ENCODE measurements around the gene NT5C2.

NT5C2 gene

DNA sequence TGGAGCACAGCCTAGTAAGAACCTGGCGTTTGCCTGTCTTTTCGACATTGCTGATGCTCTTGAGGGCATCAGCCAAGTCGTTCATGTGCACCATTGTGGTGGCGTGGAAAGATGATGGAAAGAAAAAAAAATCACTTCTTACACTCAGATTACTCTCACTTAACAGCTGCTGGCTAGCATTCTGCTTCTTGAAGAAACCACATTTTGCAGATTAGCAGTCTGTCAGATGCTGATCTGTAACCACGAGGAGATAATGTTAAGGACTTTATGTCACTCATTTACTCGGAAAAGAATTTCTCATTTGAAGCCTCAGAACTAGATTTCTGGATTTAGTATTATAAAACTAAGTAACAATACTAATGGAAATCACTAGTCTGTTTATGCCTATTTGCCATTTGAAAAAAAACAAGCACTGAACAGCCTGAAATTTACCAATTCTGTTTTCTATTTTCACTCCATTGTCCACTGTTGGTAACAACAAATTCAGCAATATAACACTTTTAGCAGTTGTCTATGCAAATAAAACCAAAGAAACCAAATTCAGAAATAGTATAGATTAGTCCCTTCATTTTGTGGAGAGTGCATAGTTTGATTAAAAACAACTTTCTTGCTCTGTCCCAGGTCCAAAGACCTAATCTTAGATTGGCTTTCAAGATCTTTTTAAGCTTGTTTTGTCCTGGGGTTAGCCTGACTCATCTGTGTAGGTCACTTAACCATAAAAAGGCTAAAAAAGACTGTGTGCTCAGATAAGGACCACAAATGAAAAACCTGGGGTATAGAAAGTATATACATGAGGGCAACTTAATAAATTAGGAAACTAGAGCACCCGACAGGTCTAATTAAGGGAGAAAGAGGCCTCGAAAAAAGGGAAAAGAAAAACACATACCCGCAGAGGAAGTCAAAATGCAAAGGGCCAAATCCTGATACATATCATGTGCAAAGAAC, 67.5 kb downstream of the NT5C2 start:
- in situ Hi-C loops (cut with MboI; ENCODE audit: low sequenced_read_pairs), result no loop called here

- in situ Hi-C loops (cut with MboI; ENCODE audit: low sequenced_read_pairs), result no loop called here
Measured at GRCh38 chr10:103124420-103125096, 68.5 kb downstream of the NT5C2 start.

DNA sequence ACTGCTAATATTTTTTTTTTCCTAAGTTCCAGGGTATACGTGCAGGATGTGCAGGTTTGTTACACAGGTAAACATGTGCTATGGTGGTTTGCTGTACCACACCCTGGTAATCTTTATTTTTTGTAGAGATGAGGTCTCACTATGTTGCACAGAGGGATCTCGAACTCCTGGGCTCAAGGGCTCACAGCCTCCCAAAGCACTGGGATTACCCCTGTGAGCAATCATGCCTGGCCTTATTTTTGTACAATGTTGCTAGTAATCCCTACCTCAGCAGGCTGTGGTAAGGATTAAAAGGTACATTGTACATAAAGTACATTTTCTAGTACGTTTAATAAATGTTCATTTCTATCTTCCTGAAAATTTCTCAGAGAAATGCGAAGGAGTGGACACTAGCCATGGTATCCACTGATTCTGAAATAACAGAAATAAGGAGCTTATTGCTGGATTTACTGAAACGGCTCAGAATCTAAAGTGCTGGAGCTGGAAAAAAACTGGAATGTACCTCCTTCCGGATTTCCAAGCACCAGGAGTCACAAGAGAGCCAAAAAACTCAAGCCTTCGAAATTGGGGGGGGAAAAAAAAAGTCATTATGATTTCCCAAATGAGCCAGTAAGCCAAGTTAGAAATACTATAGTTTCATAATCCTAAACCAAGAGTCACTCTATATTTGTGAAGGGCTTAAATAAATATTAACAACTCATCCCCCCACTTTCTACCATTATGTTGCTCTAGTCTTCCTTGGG, 69.6 kb downstream of the NT5C2 start:
- in situ Hi-C loops (cut with MboI; ENCODE audit: low sequenced_read_pairs), result no loop called here

- in situ Hi-C loops (cut with MboI; ENCODE audit: low sequenced_read_pairs), result no loop called here
Measured at GRCh38 chr10:103120977-103121735, 71.9 kb downstream of the NT5C2 start.

DNA sequence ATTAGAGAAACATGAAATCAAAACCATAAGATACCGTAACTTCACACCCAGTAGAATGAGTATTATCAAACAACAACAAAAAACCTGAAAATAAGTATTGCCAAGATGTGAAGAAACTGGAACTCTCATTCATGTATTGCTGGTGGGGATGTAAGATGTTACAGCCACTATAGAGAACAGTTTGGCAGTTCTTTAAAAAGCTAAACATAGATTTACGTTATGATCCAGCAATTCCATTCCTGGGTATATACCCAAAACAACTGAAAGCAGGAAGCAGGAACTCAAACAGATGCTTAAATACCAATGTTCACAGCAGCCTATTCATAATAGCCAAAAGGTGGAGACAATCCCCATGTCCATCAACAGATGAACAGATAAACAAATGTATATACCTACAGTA, 72.5 kb downstream of the NT5C2 start:
- in situ Hi-C loops (cut with MboI; ENCODE audit: low sequenced_read_pairs), result no loop called here

DNA sequence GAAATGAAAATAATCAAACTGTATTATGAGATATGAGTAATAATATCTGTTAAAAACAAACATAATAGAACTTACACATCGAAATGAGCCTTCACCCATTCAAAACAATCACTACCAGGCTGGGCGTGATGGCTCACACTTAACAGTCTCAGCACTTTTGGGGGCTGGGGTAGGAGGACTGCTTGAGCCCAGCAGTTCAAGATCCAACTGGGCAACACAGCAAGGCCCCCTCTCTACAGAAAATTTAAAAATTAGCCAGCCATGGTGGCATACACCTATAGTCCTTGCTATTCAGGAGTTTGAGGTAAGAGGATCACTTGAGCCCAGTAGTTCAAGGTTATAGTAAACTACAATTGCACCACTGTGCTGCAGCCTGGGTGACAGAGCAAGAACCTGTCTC, 75.8 kb downstream of the NT5C2 start:
- in situ Hi-C loops (cut with MboI; ENCODE audit: low sequenced_read_pairs), result no loop called here

DNA sequence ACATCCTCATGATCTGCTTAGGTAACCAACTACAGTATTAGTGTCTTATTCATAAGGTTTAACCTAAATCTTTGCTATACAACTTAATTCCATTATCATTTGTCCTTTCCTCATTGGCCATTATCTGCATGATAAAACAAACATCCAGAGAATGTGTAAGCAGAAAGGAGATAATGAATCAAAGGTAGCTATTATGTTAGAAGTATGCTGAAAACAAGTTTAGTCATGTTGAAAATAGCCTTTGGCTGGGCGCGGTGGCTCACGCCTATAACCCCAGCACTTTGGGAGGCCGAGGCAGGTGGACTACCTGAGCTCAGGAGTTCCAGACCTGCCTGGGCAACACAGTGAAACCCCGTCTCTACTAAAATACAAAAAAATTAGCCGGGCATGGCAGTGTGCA, 78.2 kb downstream of the NT5C2 start:
- in situ Hi-C loops (cut with MboI; ENCODE audit: low sequenced_read_pairs), result no loop called here

- in situ Hi-C loops (cut with MboI; ENCODE audit: low sequenced_read_pairs), result no loop called here
Measured at GRCh38 chr10:103111918-103112877, 80.9 kb downstream of the NT5C2 start.

GRCh38 chr10:103111031-103111917, 81.8 kb downstream of the NT5C2 start:
- in situ Hi-C loops (cut with MboI; ENCODE audit: low sequenced_read_pairs), result no loop called here

GRCh38 chr10:103110407-103110806, 82.7 kb downstream of the NT5C2 start:
- in situ Hi-C loops (cut with MboI; ENCODE audit: low sequenced_read_pairs), result no loop called here

GRCh38 chr10:103109821-103110220, 83.3 kb downstream of the NT5C2 start:
- in situ Hi-C loops (cut with MboI; ENCODE audit: low sequenced_read_pairs), result no loop called here

- in situ Hi-C loops (cut with MboI; ENCODE audit: low sequenced_read_pairs), result no loop called here
Measured at GRCh38 chr10:103106539-103106938, 86.5 kb downstream of the NT5C2 start.

DNA sequence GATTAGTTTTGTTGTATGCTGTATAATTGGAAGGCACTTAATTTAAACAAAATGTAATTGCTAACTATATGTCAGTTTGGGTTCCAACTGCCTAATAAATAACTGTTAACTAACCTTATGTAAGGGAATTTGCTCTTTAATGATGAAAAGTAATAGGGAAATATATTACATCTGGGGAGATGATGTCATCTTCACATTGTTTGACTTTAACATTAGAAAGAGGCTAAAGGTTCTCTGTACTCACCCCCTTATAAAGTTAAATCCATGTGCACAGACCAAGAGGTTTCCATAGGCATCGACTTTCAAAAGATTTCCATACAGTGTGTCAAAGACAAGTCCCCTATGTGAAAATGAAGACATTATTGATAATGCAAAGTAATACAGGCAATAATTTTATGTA, 87.6 kb downstream of the NT5C2 start:
- in situ Hi-C loops (cut with MboI; ENCODE audit: low sequenced_read_pairs), result no loop called here

GRCh38 chr10:103104721-103105120, 88.4 kb downstream of the NT5C2 start:
- in situ Hi-C loops (cut with MboI; ENCODE audit: low sequenced_read_pairs), result no loop called here

DNA sequence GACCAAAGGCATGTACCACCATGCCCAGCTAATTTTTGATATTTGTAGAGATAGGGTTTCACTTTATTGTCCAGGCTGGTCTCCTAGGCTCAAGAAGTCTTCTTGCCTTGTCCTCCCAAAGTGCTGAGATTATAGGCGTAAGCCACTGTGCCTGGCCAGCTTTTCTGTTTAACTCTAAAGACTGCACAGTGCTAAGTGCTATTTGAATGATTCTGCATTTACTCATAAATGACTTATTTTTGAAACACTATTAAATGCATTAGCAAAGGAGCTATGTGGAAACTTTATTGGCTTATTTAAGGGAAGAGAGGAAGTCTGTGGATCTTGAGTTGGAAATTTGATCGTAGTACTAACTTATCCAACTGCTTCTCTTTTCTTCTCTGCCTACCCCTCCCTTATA, 89.1 kb downstream of the NT5C2 start:
- in situ Hi-C loops (cut with MboI; ENCODE audit: low sequenced_read_pairs), result no loop called here

- in situ Hi-C loops (cut with MboI; ENCODE audit: low sequenced_read_pairs), result no loop called here
Measured at GRCh38 chr10:103102195-103102594, 90.9 kb downstream of the NT5C2 start.

- in situ Hi-C loops (cut with MboI; ENCODE audit: low sequenced_read_pairs), result no loop called here
Measured at GRCh38 chr10:103100620-103101019, 92.5 kb downstream of the NT5C2 start.

DNA sequence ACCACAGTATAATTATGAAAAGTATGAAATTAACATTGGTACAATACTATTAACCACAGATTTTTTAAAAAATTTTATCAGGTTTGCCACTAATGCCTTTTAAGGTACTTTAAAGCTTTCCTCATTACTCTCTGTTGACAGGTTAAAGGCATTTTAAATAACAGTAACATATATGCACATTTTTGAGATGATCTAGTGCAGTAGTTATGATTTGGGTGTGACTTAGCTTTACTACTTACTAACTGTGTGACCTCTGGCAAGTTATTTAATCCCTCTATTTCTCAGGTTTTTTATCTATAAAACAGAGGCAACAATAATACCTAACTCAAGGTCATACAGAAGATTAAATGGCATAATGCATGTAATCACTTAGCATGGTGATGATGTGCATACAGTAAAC, 94.8 kb downstream of the NT5C2 start:
- in situ Hi-C loops (cut with MboI; ENCODE audit: low sequenced_read_pairs), result no loop called here

- in situ Hi-C loops (cut with MboI; ENCODE audit: low sequenced_read_pairs), result no loop called here
Measured at GRCh38 chr10:103096130-103096529, 96.9 kb downstream of the NT5C2 start.
